ENCODE data around the gene ZNF385C.

ZNF385C gene

DNA sequence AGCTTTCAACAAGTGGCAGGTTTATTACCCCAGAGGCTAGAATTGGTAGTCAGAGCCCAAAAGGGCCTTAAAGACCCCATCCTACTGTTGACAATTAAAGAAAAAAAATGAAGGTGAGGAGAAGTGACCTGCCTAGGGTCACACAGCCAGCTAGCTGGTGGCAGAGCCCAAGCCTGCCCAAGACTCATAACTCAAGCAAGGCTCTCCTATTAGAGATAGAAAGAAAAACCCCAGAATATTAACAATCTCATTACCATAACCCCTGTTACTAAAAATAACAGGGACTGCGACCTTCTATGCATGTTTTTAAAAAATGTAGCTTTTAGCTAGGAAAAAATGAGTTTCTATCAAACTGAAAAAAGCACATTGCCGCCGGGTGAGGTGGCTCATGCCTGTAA lies 38.4 kb upstream of the ZNF385C start:
- H3K36me3 ChIP-seq (ENCODE audit: insufficient read depth, low read length), result peaks cover 7% of the 10 kb centered on the region; the same call in 1 of the 2 replicates
- no peak overlapping the region for H3K27ac ChIP-seq
- no peak for TF ChIP-seq POLR2AphosphoS5 (IDR thresholded peaks at IDR 0.05; ENCODE audit: borderline replicate concordance, low read depth, low read length)
- no peak for TF ChIP-seq FOXP2 (optimal IDR thresholded peaks at IDR 0.05; ENCODE audit: control extremely low read depth, extremely low read length, insufficient read depth)
- TF ChIP-seq EZH2 (IDR thresholded peaks at IDR 0.05), result no peak
- H3K4me3 ChIP-seq, result no peak overlapping the region
- H3K9me3 ChIP-seq (ENCODE audit: low read depth, low read length), result no peaks in the 10 kb centered on the region
- H3K9ac ChIP-seq (ENCODE audit: insufficient read length), result no peak overlapping the region
- no peak for DNase-seq (ENCODE audit: low read depth, low spot score)

DNA sequence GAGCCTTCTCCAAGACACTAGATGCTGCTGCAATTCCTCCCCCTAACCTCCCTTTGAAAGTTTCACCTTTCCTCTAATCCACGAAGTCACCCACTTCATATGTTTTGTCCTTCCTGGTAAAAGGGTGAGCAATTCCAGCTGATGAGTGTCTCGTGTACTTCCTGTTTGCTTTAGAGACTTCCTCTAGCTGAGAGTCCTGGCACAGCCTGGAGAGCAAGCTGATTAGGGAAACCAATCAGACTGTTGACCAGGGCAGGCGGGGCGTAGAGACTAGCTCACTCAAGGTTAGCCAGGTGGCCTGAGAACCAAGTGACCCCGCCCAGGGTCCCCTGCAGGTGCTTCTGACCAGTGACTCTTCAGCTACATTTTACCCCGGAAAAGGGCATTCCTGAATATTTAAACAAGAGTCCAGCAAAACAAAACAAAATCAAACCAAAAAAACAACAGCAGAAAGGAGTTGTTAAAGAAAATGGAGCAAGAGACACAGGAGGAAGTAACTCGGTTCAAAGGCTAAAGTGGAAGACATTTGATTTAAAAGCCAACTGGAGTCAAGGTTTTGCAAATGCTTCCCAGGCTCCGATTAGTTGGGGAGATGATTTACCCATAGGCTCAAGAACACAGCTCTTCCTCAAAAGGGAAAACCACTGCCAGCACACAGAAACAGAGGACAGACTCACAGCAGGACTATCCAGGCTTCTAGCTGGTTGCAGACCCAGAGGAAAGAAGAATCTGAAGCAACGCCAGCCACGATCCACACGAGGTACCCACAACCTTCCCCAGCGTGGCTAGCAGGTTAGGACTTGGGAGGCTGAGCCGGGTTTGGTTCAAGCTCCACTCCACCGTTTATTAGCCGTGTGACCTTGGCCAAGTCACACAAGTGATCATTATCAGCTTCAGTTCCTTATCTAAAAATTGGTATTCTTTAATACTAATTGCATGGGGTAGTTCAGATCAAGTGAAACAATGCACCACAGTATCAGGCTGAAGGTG lies 37.7 kb upstream of the ZNF385C start:
- H3K27ac ChIP-seq, result no peak overlapping the region
- no peak overlapping the region for H3K4me3 ChIP-seq
- no peak for DNase-seq (ENCODE audit: low read depth, low spot score)
- no peaks in the 10 kb centered on the region for H3K9me3 ChIP-seq (ENCODE audit: low read depth, low read length)
- peaks cover 8% of the 10 kb centered on the region for H3K36me3 ChIP-seq (ENCODE audit: insufficient read depth, low read length)
- TF ChIP-seq EZH2 (IDR thresholded peaks at IDR 0.05), result no peak
- no peak for TF ChIP-seq FOXP2 (optimal IDR thresholded peaks at IDR 0.05; ENCODE audit: control extremely low read depth, extremely low read length, insufficient read depth)
- TF ChIP-seq POLR2AphosphoS5 (IDR thresholded peaks at IDR 0.05; ENCODE audit: borderline replicate concordance, low read depth, low read length), result no peak
- H3K9ac ChIP-seq (ENCODE audit: insufficient read length), result no peak overlapping the region

- TF ChIP-seq EZH2 (IDR thresholded peaks at IDR 0.05), result no peak
- TF ChIP-seq POLR2AphosphoS5 (IDR thresholded peaks at IDR 0.05; ENCODE audit: borderline replicate concordance, low read depth, low read length), result no peak
- TF ChIP-seq FOXP2 (optimal IDR thresholded peaks at IDR 0.05; ENCODE audit: control extremely low read depth, extremely low read length, insufficient read depth), result no peak
- no peak overlapping the region for H3K4me3 ChIP-seq
- peaks cover 15% of the 10 kb centered on the region for H3K36me3 ChIP-seq (ENCODE audit: insufficient read depth, low read length)
- H3K27ac ChIP-seq, result no peak overlapping the region
- DNase-seq (ENCODE audit: low read depth, low spot score), result no peak
- H3K9me3 ChIP-seq (ENCODE audit: low read depth, low read length), result no peaks in the 10 kb centered on the region
- no peak overlapping the region for H3K9ac ChIP-seq (ENCODE audit: insufficient read length)
Measured at GRCh38 chr17:42135151-42135550, 36.9 kb upstream of the ZNF385C start.

GRCh38 chr17:42133461-42134041 lies 35.3 kb upstream of the ZNF385C start:
- DNase-seq (ENCODE audit: low read depth, low spot score), result no peak
- no peaks in the 10 kb centered on the region for H3K9me3 ChIP-seq (ENCODE audit: low read depth, low read length)
- no peak overlapping the region for H3K4me3 ChIP-seq
- H3K27ac ChIP-seq, result no peak overlapping the region
- peaks cover 31% of the 10 kb centered on the region for H3K36me3 ChIP-seq (ENCODE audit: insufficient read depth, low read length)
- TF ChIP-seq EZH2 (IDR thresholded peaks at IDR 0.05), result no peak
- TF ChIP-seq FOXP2 (optimal IDR thresholded peaks at IDR 0.05; ENCODE audit: control extremely low read depth, extremely low read length, insufficient read depth), result no peak
- no peak for TF ChIP-seq POLR2AphosphoS5 (IDR thresholded peaks at IDR 0.05; ENCODE audit: borderline replicate concordance, low read depth, low read length)
- no peak overlapping the region for H3K9ac ChIP-seq (ENCODE audit: insufficient read length)

DNA sequence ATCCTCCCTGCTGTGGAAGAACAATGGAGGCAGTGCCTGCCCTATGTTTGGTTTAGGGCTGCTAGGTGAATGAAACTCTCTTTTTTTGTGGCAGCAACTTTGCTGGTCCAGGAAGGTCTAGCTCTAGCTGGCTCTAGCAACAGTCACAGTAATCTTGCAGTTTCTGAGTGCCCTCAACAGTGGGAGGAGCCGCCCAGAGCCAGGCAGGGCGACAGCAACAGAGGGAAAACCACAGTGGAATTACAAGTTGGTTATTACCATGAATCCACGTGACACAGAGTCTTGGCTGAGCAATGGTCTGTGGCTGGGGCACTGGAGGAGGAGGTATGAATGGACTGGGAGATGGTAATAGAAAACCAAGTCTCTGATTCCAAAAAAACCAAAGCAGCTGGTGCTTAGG lies 34.7 kb upstream of the ZNF385C start:
- Histone ChIP-seq H3K4me3 (peak overlapping the region; percentile 7; the same call in 1 of the 2 replicates), H3K9ac (ENCODE audit: insufficient read length) (no peak overlapping the region), H3K36me3 (ENCODE audit: insufficient read depth, low read length) (peaks cover 37% of the 10 kb centered on the region), H3K27ac (no peak overlapping the region), H3K9me3 (ENCODE audit: low read depth, low read length) (no peaks in the 10 kb centered on the region)
- no peak for TF ChIP-seq EZH2 (IDR thresholded peaks at IDR 0.05)
- TF ChIP-seq FOXP2 (optimal IDR thresholded peaks at IDR 0.05; ENCODE audit: control extremely low read depth, extremely low read length, insufficient read depth), result no peak
- TF ChIP-seq POLR2AphosphoS5 (IDR thresholded peaks at IDR 0.05; ENCODE audit: borderline replicate concordance, low read depth, low read length), result no peak
- DNase-seq (ENCODE audit: low read depth, low spot score), result no peak

DNA sequence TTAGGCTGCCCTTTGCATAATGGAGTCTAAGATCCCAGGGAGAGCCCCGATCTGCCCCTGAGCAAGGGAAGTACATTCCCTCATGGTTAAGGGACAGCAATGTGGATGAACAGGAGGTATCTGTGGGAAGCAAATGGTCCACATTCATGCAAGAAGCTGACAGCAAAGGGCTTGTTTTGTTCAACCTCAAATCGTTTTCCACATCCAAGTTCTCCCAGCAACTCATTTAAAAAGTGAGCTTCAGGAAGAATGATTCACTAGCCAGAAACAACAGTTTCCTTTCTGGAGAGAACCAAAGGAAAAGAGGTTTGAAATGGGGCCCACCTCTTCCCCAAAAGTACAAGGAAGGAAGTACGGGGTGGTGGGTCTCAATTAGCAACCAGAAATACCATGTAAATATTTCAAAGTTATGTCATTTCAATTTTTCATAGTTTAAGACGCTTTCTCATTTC lies 33.7 kb upstream of the ZNF385C start:
- Histone ChIP-seq H3K4me3 (no peak overlapping the region), H3K9ac (ENCODE audit: insufficient read length) (no peak overlapping the region), H3K9me3 (ENCODE audit: low read depth, low read length) (no peaks in the 10 kb centered on the region), H3K36me3 (ENCODE audit: insufficient read depth, low read length) (peaks cover 44% of the 10 kb centered on the region), H3K27ac (0 out of 2 replicates have a peak overlapping the region, but pooled peaks have one; percentile 35)
- no peak for TF ChIP-seq POLR2AphosphoS5 (IDR thresholded peaks at IDR 0.05; ENCODE audit: borderline replicate concordance, low read depth, low read length)
- no peak for TF ChIP-seq FOXP2 (optimal IDR thresholded peaks at IDR 0.05; ENCODE audit: control extremely low read depth, extremely low read length, insufficient read depth)
- TF ChIP-seq EZH2 (IDR thresholded peaks at IDR 0.05), result no peak
- DNase-seq (ENCODE audit: low read depth, low spot score), result no peak

GRCh38 chr17:42131232-42131631 lies 33.0 kb upstream of the ZNF385C start:
- H3K27ac ChIP-seq, result no peak overlapping the region

DNA sequence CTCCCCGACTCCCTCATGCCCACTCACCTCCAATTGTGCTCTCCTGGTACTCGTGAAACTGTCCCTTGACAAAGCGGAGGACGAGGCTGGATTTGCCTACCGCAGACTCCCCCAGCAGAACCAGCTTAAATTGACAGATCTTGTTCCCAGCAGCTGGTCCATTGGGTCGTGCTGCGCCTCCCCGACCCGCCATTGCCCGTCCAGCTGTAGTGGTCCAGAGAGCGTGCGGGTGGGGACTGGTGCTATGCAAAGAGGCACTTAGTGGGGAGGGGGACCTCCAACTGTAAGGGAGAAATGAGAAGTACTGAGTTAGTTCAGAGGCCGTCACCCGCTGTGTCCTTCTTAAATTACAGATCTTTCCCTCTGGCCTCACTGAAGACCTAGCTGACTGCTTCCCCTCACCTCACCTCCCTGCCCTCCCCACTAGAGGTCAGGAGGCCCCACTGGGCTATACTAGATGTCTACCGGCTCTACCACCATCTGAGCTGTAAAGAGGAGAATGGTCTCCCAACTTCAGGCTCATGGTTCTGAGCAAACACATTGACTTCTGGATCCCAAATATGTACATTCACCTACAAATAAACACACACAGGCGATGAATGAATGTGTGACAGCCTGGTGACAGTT lies 32.1 kb upstream of the ZNF385C start:
- no peak for DNase-seq (ENCODE audit: low read depth, low spot score)
- no peaks in the 10 kb centered on the region for H3K9me3 ChIP-seq (ENCODE audit: low read depth, low read length)
- no peak for TF ChIP-seq FOXP2 (optimal IDR thresholded peaks at IDR 0.05; ENCODE audit: control extremely low read depth, extremely low read length, insufficient read depth)
- H3K27ac ChIP-seq, result no peak overlapping the region
- peaks cover 57% of the 10 kb centered on the region for H3K36me3 ChIP-seq (ENCODE audit: insufficient read depth, low read length)
- H3K4me3 ChIP-seq, result no peak overlapping the region
- no peak overlapping the region for H3K9ac ChIP-seq (ENCODE audit: insufficient read length)

More at GRCh38 chr17:42131232-42131631, 33.0 kb upstream of the ZNF385C start:
- DNase-seq (ENCODE audit: low read depth, low spot score), result no peak
- Histone ChIP-seq H3K4me3 (no peak overlapping the region), H3K36me3 (ENCODE audit: insufficient read depth, low read length) (peaks cover 49% of the 10 kb centered on the region), H3K9me3 (ENCODE audit: low read depth, low read length) (no peaks in the 10 kb centered on the region), H3K9ac (ENCODE audit: insufficient read length) (no peak overlapping the region)
- no peak for TF ChIP-seq POLR2AphosphoS5 (IDR thresholded peaks at IDR 0.05; ENCODE audit: borderline replicate concordance, low read depth, low read length)
- TF ChIP-seq FOXP2 (optimal IDR thresholded peaks at IDR 0.05; ENCODE audit: control extremely low read depth, extremely low read length, insufficient read depth), result no peak
- no peak for TF ChIP-seq EZH2 (IDR thresholded peaks at IDR 0.05)
